CD1c-positive myeloid dendritic cell (primary cell): ENCODE results near the gene C6orf141.
"Not testable (repeated sequence)": the region's sequence is repeated elsewhere in the genome, so short reads cannot be mapped to it uniquely, and the experiment has no call there.

Source experiments
- DNase-seq: peaks from one replicate; pipeline ENCODE4 v3.0.0-alpha.2; 2016; ENCODE audit errors: extremely low spot score

The C6orf141 gene

DNA sequence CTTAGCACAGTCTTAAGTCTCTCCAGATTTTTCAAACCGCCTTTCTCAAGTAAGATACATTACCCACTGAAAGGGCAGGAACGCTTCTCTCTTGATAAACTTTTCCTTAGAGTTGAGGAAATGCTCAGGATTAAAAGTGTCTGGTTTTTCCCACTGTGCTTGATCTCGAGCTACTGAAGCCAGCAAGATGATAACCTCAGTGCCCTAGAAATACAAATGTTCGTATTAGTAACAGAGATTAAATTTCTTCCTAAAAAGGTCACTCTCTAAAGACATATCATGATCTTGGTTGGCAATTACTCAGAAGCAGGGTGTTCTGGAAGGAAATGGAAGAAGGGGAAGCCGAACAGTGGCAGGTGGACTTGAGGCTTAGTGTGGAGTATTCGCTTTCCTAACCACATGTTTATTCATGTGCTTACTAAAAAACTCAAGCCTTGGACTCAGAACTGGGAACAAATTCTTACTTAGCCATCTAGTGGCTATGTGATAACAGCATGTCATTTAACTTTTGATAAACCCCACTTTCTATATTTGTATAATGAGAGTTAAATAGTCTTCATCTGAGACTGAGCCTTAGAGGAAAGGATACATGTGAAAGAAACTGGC lies 20.1 kb downstream of the C6orf141 start:
- no peak for DNase-seq

GRCh38 chr6:49576618-49577017 lies 26.1 kb downstream of the C6orf141 start:
- no peak for DNase-seq

DNA sequence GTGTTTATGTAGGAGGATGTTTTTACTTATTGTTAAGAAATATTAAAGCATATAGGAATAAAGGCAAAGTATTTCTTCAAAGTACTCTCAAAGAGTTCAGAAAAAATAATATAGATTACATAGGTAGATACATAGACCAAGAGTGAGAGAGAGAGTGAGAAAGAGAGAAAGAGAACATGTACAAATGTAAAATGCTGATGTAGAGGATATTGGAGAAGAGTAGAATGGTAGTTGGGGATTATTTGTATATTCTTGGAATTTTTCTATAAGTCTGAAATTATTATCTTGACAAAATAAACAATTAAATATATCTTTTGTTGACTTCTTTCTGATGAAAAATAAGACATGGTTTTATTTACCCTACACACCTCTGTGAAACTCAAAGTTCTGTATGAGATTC lies 29.2 kb downstream of the C6orf141 start:
- DNase-seq, result no peak

DNA sequence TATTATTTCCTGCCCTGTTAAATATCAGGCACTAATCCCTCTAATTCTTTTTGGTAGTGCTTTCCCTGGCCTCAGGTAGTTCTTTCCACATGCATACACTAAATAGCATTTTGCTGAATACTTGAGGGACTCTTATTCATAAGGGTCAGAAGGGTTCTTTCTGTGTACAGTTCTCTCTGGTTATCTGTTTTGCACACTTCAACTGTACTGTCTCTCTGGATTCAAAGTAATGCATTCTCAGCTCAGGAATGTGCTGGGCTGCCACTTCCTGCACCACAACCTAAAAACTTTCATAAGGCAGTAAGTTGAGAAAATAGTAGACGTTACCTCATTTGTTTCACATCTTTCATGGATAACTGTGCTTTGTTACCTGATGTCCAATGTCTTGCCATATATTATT lies 32.1 kb downstream of the C6orf141 start:
- DNase-seq, result no peak

DNA sequence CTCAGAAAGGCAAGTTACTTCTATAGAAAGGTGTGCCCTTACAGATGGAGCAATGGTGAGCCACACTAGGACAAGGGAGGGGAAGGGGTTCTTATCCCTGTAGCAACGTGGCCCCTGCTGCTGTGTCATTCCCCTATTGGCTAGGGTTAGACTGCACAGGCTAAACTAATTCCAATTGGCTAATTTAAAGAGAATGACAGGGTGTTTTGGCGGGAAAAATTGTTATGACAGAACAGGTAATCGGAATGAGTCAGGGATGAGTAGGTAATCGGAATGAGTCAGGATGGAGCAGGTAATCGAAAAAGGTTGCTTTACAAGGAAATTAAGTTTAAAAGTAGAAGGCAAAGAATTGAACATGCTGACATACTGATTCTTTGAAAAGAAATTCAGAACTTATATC lies 36.8 kb downstream of the C6orf141 start:
- not testable (repeated sequence) for DNase-seq
